T-helper 17 cell (primary cell): ENCODE results near the gene SPATA20. TPM values are rescaled to one million over a fixed set of nuclear protein-coding genes. Genes with fewer than 3 reads are reported as not detected.

Experiments
- ATAC-seq: fragments of 150-1000 bp; cut with Tn5 transposase; 2 replicates; pipeline ENCODE4 v1.10.0; 2021; ENCODE audit warnings: mild to moderate bottlenecking, moderate library complexity
- DNase-seq, 3 donors: peaks; one replicate each; pipeline versions ENCODE4 v3.0.0 to v3.0.0-alpha.2; 2020 to 2021
- H3K9me3 ChIP-seq: one replicate; pipeline ENCODE4 v1.7.0; 2013; ENCODE audit warnings: low read length, mild to moderate bottlenecking; ENCODE audit not compliant: control insufficient read depth, poor library complexity, severe bottlenecking
- H3K27ac Mint-ChIP-seq: one replicate; pipeline ENCODE4 v1.8.0; 2022; ENCODE audit warnings: mild to moderate bottlenecking, moderate library complexity, mixed read lengths
- H3K27me3 Mint-ChIP-seq: one replicate; pipeline ENCODE4 v1.8.0; 2022; ENCODE audit warnings: mixed read lengths
- H3K36me3 Mint-ChIP-seq: one replicate; pipeline ENCODE4 v1.8.0; 2022; ENCODE audit warnings: low read depth, mixed read lengths
- H3K4me1 Mint-ChIP-seq: one replicate; pipeline ENCODE4 v1.8.0; 2022; ENCODE audit warnings: mild to moderate bottlenecking, mixed read lengths
- H3K4me3 Mint-ChIP-seq: one replicate; pipeline ENCODE4 v1.8.0; 2022; ENCODE audit warnings: mild to moderate bottlenecking, moderate library complexity, mixed read lengths
- total RNA-seq, 4 donors: library from RNA in 2 of 4; stranded (reverse) in 2 of 4; gene quantifications; one replicate each; pipeline ENCODE4 v1.2.3 and lab custom pipeline; 2022 to 2026

The SPATA20 gene
- total RNA-seq, 2 donors from 2014 or later = 11.3 to 16.4 TPM

DNA sequence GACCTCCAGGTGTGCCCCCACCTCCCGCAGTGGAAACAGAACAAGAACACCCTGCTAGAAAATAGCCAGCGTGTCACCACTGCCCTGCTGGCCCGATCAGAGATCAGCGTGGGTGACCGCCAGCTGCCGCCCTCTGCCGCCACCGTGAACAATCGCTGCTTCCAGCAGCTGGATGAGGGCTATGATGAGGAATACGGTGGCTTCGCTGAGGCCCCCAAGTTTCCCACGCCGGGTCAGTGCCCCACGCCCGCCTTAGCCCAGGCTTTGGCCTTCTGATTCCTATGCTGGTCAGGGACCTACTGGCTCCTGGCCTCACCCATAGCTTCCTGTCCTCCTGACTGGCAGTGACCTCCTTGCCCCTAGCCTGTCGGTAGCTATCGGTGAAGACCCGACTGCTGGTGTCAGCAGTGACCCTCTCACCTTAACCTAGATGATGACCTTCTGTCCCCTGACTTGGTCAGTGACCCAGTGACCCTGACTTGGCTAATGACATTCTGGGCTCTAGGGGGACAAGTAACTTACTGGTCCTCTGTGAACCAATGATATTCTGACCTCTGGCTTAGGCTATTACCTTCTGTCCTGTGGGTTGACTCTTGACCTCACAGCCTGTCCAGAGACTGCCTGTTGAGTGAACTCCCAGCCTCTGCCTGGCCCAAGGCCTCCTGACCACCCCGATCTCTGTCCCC, 2.4 kb downstream of the SPATA20 start:
- Mint-ChIP-seq H3K27ac (peak overlapping the region; percentile 27), H3K4me3 (peak overlapping the region; percentile 21)
- ATAC-seq = no peak

DNA sequence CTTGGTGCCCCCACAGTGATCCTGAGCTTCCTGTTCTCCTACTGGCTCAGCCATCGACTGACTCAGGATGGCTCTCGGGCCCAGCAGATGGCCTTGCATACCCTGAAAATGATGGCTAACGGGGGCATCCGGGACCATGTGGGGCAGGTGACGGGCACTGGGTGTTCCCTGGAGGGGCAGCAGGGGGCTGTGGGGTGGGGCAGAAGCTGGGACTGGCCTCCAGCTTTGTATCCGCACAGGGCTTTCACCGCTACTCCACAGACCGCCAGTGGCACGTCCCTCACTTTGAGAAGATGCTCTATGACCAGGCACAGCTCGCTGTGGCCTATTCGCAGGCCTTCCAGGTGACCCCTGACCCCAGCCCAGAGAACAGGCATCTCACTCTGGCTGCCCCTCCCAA, 3.0 kb downstream of the SPATA20 start:
- Mint-ChIP-seq H3K27ac (no peak overlapping the region), H3K4me3 (peak overlapping the region; percentile 9), H3K27me3 (no peaks in the 10 kb centered on the region), H3K4me1 (peaks cover 5% of the 10 kb centered on the region), H3K36me3 (peaks cover 2% of the 10 kb centered on the region)
- ATAC-seq (no peak), DNase-seq (no peak)
- H3K9me3 ChIP-seq = no peaks in the 10 kb centered on the region

More for the DNA sequence above, 2.4 kb downstream of the SPATA20 start:
- Mint-ChIP-seq H3K27me3 (peaks cover 5% of the 10 kb centered on the region), H3K36me3 (no peaks in the 10 kb centered on the region), H3K4me1 (peaks cover 8% of the 10 kb centered on the region)
- DNase-seq = no peak
- no peaks in the 10 kb centered on the region for H3K9me3 ChIP-seq

DNA sequence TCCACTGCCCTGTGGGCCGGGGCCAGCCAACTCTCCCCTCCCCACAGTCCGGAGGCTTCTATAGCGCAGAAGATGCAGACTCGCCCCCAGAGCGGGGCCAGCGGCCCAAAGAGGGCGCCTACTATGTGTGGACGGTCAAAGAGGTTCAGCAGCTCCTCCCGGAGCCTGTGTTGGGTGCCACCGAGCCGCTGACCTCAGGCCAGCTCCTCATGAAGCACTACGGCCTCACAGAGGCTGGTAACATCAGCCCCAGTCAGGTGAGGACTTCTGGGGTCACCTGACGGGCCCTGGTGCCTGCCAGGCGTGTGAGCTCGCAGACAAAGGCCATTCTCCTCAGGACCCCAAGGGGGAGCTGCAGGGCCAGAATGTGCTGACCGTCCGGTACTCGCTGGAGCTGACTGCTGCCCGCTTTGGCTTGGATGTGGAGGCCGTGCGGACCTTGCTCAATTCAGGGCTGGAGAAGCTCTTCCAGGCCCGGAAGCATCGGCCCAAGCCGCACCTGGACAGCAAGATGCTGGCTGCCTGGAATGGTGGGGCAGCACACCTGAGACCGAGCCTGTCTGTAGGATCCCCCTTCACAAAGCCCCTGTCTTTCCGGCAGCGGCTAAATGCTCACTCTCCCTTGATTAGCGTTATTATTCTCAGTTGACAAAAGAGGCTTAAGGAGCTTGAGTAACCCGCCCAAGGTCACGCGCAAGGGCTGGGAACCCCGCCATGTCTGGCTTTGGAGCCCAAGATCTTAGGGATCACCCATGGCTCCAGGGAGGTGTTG, 3.9 kb downstream of the SPATA20 start:
- H3K27me3 Mint-ChIP-seq = no peaks in the 10 kb centered on the region
- H3K27ac Mint-ChIP-seq = no peak overlapping the region
- H3K4me3 Mint-ChIP-seq = no peak overlapping the region
- peaks cover 2% of the 10 kb centered on the region for H3K36me3 Mint-ChIP-seq
- H3K4me1 Mint-ChIP-seq = peaks cover 5% of the 10 kb centered on the region
- no peaks in the 10 kb centered on the region for H3K9me3 ChIP-seq
- DNase-seq (no peak), ATAC-seq (no peak)

DNA sequence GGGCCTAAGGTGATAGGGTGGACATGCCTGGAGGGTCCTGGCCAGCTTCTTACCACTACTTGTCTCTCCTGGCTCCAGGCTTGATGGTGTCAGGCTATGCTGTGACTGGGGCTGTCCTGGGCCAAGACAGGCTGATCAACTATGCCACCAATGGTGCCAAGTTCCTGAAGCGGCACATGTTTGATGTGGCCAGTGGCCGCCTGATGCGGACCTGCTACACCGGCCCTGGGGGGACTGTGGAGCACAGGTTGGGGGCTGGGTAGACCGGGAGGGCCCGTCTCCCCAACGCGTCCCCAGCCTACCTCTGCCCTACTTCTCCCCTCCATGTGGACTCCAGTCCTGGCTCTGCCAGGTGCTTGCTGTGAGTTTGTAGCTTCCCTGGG, 4.5 kb downstream of the SPATA20 start:
- ATAC-seq = no peak
- peaks cover 5% of the 10 kb centered on the region for H3K4me1 Mint-ChIP-seq
- H3K4me3 Mint-ChIP-seq = no peak overlapping the region

DNA sequence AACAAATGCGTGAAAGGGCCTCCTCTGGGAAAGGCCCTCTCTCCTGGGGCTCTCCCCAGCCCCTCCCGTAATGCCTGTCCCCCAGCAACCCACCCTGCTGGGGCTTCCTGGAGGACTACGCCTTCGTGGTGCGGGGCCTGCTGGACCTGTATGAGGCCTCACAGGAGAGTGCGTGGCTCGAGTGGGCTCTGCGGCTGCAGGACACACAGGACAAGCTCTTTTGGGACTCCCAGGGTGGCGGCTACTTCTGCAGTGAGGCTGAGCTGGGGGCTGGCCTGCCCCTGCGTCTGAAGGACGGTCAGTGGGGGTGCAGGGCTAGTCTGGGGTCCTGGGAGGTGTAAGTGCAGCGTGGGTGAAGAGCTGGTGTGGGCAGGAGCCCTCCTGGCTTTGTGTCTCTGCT, 4.9 kb downstream of the SPATA20 start:
- peaks cover 3% of the 10 kb centered on the region for H3K4me1 Mint-ChIP-seq
- no peak overlapping the region for H3K27ac Mint-ChIP-seq
- ATAC-seq = no peak
- H3K9me3 ChIP-seq = no peaks in the 10 kb centered on the region
- H3K27me3 Mint-ChIP-seq = no peaks in the 10 kb centered on the region
- H3K36me3 Mint-ChIP-seq = peaks cover 2% of the 10 kb centered on the region
- H3K4me3 Mint-ChIP-seq = no peak overlapping the region
- DNase-seq = no peak

More for the DNA sequence above, 4.5 kb downstream of the SPATA20 start:
- H3K36me3 Mint-ChIP-seq = peaks cover 2% of the 10 kb centered on the region
- DNase-seq = no peak
- H3K27ac Mint-ChIP-seq = no peak overlapping the region
- no peaks in the 10 kb centered on the region for H3K27me3 Mint-ChIP-seq
- H3K9me3 ChIP-seq = no peaks in the 10 kb centered on the region

DNA sequence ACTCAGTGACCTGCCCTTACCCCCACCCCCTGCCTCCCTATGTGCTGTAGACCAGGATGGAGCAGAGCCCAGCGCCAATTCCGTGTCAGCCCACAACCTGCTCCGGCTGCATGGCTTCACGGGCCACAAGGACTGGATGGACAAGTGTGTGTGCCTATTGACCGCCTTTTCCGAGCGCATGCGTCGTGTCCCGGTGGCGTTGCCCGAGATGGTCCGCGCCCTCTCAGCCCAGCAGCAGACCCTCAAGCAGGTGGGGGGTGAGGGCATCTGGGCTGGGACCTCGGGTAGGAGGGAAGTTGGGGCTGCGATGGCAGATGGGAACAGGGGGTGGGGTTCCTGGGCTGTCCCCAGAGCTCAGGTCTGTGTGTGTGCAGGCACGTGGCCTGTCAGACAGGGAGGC, 7.2 kb downstream of the SPATA20 start:
- H3K27me3 Mint-ChIP-seq = peaks cover 16% of the 10 kb centered on the region
- no peak for ATAC-seq

DNA sequence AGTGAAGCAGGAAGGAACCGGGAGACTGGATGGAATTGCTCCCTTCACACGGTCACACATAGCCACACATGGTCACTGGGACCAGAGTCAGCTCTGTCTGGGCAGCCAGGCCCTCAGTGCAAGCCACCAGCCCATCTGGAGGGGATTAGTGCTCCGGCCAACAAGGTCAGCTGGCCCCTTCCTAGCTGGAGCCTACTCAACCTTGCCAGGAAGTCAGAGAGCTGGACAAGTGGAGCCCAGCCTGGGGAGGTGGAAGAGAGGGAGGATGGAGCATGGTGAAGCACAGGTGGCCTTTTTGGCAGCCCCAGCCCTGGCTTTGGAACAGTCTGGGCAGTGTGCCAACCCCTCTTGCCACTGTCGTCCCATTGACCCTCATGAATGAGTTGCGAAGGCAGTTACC, 9.8 kb downstream of the SPATA20 start:
- ATAC-seq (no peak), DNase-seq (no peak)
- H3K9me3 ChIP-seq = no peaks in the 10 kb centered on the region
- Mint-ChIP-seq H3K4me3 (no peak overlapping the region), H3K4me1 (peaks cover 12% of the 10 kb centered on the region), H3K36me3 (peaks cover 2% of the 10 kb centered on the region), H3K27me3 (peaks cover 22% of the 10 kb centered on the region), H3K27ac (no peak overlapping the region)

More for the DNA sequence above, 7.2 kb downstream of the SPATA20 start:
- no peaks in the 10 kb centered on the region for H3K9me3 ChIP-seq
- no peak overlapping the region for H3K4me3 Mint-ChIP-seq
- no peak overlapping the region for H3K27ac Mint-ChIP-seq
- H3K36me3 Mint-ChIP-seq = peaks cover 2% of the 10 kb centered on the region
- H3K4me1 Mint-ChIP-seq = peaks cover 7% of the 10 kb centered on the region
- no peak for DNase-seq

DNA sequence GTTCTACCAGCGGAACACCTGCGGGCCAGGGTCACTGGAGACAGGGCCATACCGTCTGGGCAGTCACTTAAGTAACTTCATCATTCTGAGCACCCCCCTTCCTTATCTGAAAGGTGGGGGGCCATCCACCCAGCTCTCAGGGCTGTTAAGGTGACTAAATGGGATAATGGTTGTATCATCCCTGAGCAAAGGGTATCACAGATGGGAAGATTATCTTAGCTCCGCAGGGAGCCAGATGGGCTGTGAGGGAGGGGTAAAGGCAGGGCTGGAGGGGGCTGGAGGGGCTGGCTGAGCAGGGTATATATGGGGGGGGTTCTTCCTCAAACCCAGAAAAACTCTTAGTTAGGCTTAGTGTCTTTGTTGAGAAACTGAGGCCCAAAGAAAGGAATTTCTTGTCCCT, 10.7 kb downstream of the SPATA20 start:
- no peak for DNase-seq
- H3K36me3 Mint-ChIP-seq = peaks cover 2% of the 10 kb centered on the region
- H3K4me3 Mint-ChIP-seq = no peak overlapping the region
- H3K9me3 ChIP-seq = no peaks in the 10 kb centered on the region
- H3K27ac Mint-ChIP-seq = no peak overlapping the region
- H3K27me3 Mint-ChIP-seq = peaks cover 28% of the 10 kb centered on the region
- no peak for ATAC-seq
- H3K4me1 Mint-ChIP-seq = peaks cover 17% of the 10 kb centered on the region

DNA sequence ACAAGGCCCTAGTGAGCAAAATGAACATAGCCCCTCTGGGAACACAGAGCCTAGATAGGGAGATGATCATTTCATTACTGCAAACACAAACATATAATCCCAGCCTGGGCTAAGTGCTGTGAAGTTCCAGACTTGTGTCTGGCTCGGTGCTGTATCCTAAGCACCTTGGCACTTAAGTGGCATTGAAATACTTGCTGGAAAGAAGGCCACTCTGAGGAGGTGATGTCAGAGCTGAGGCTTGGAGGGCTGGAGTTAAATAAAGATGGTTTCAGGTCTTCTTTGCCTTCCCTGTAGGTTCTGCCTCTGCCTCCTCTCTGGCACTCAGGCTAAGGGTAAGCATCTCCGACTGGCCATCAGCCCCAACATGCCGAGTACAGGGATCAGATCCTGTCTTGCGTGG, 11.1 kb downstream of the SPATA20 start:
- ATAC-seq = no peak
- Mint-ChIP-seq H3K4me3 (peak overlapping the region; percentile 89), H3K27ac (no peak overlapping the region), H3K36me3 (peaks cover 2% of the 10 kb centered on the region), H3K27me3 (peaks cover 29% of the 10 kb centered on the region), H3K4me1 (peaks cover 16% of the 10 kb centered on the region)
- no peaks in the 10 kb centered on the region for H3K9me3 ChIP-seq
- no peak for DNase-seq

DNA sequence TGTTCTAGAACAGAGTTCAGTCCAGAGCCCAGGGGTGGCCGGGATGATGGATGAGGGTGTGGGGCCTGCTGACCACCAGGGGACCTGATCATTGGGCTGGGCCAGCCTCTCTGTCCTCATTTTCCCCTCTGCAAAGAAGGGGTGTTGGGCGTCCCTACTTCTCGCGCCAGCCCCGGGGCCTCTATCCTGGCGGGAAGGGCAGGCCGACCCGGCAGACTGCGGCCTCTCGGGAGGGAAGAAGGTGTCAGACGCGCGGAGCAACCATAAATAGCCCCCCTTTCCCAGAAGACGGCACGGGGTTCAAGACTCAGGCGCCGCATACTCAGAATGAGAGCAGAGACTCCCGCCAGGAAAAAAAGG, 11.6 kb downstream of the SPATA20 start:
- H3K9me3 ChIP-seq = no peaks in the 10 kb centered on the region
- H3K27me3 Mint-ChIP-seq = peaks cover 29% of the 10 kb centered on the region
- DNase-seq = no peak
- H3K27ac Mint-ChIP-seq = no peak overlapping the region
- ATAC-seq = no peak
- peaks cover 2% of the 10 kb centered on the region for H3K36me3 Mint-ChIP-seq
- H3K4me1 Mint-ChIP-seq = peaks cover 14% of the 10 kb centered on the region
- peak overlapping the region; percentile 89 for H3K4me3 Mint-ChIP-seq

DNA sequence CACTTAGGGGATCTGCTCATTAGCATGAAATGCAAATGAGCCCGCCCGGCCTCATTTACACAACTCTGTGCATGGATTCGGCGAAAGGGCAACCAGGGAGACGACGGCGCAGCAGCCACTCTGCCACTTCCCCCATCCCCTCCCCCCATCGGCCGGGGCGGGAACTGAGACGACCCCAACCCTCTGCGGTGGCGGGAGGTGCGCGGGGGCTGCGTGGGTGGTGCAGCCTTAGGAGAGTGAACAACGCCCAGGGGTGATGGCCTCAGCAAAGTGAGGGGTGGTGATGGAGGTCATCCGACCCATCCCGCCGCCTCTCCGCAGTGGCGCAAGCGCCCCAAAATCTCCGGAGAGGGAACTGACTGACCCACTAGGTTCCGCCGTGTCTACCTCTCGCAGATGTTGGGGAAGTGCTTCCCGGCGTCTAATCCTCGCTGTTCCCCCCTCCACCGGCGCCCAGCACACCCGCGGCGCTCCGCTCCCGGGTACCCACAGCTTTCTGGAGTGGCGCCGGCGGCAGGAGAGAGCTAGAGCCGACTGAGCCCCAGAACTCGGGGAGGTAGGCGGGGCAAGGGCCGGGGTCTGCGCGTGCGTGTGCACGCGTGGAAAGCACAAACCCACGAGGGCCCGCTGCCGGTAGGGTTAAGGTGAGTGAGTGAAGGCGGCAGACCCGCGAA, 12.1 kb downstream of the SPATA20 start:
- DNase-seq (peak in 1 of 3 donors; percentile 23), ATAC-seq (no peak)
- Mint-ChIP-seq H3K4me1 (peaks cover 14% of the 10 kb centered on the region), H3K4me3 (peak overlapping the region; percentile 89), H3K27me3 (peaks cover 29% of the 10 kb centered on the region), H3K27ac (no peak overlapping the region), H3K36me3 (peaks cover 2% of the 10 kb centered on the region)
- no peaks in the 10 kb centered on the region for H3K9me3 ChIP-seq

DNA sequence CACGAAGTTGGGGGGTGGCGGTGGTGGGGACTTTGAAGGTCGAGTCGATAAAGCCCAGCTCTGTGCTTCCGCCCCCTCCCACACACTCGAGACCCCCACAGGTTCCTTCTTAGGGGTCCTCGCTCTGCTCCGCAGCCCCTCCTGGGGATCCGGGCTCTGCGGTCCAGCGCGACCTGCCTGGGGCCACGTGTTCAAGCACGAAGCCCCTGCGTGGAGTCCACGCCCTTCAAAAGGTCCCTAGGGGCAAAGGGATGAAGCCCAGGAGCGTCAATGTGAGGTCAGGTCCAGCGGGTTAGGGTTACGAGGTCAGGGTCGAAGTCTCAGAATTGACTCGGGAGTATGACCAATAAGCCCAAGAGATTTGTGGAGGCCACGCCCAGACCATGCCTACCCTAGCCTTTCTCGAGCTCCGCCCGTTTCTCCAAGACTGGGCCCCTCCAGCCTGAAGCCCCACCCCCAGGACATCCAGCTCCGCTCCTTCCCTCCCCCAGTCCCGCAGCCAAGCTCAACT, 12.8 kb downstream of the SPATA20 start:
- Mint-ChIP-seq H3K27ac (no peak overlapping the region), H3K4me3 (peak overlapping the region; percentile 89), H3K4me1 (peaks cover 14% of the 10 kb centered on the region), H3K27me3 (peaks cover 32% of the 10 kb centered on the region), H3K36me3 (peaks cover 2% of the 10 kb centered on the region)
- ATAC-seq (peak; percentile 20), DNase-seq (no peak)
- no peaks in the 10 kb centered on the region for H3K9me3 ChIP-seq

DNA sequence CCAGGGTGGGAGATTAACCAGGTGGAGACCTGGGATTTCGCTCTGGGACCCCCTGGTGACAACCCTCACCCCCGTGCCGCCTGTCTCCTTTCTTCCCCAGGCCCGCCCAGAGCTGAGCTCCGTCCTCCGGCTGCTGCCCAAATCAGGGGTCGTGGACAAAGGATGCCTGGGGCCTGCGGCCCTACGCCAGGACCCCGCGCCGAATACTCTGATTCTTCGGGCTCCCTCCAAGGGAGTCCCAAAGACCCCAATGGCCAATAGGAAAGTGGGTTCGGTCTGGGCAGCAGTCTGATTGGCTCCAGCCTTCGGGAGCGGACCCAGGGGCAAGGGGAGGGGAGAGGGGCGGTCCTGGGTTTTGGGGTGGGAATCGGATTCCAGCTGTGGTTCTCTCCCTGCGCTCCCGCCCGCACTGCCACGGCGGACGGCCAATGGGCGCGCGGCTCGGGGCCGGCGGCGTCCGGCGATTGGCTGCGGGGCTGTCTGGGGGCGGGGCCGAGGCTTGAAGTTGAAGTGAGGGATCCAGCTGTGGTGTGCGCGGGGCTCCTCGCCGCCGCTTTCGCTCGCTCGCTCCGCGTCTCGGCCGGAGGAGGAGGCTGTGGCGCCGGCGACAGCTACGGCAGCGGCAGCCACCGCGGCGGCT, 13.3 kb downstream of the SPATA20 start, which contains the start of gene CACNA1G:
Gene CACNA1G (plus strand): TSS at position 531 of the 640 bp plus-strand sequence. CDS start 745 bp downstream, outside the sequence.
- H3K27me3 Mint-ChIP-seq = peaks cover 38% of the 10 kb centered on the region
- H3K4me1 Mint-ChIP-seq = peaks cover 18% of the 10 kb centered on the region
- H3K4me3 Mint-ChIP-seq = peak within 1 kb of the TSS; percentile 89
- H3K9me3 ChIP-seq = no peaks in the 10 kb centered on the region
- no peaks in the 10 kb centered on the region for H3K36me3 Mint-ChIP-seq
- H3K27ac Mint-ChIP-seq = no peak within 1 kb of the TSS
- DNase-seq = peak; percentile 82 to 83 (median 83)
- ATAC-seq = peak; percentile 93
